Colonic mucosa (tissue), 4 donors: ENCODE data around the gene TMEM273. TPM values are rescaled to one million over a fixed set of nuclear protein-coding genes. Genes with fewer than 3 reads are reported as not detected.

Experiments used
- DNase-seq: peaks from one replicate; pipeline ENCODE4 v3.0.0-alpha.2; 2020
- H3K27ac ChIP-seq: fragments of 200-600 bp; one replicate; pipeline ENCODE4 v1.8.0; 2021
- H3K27me3 ChIP-seq: fragments of 200-600 bp; one replicate; pipeline ENCODE4 v1.8.0; 2021
- H3K36me3 ChIP-seq: fragments of 200-600 bp; one replicate; pipeline ENCODE4 v1.8.0; 2021
- H3K4me1 ChIP-seq: fragments of 200-600 bp; one replicate; pipeline ENCODE4 v1.8.0; 2021; ENCODE audit warnings: mild to moderate bottlenecking
- H3K4me3 ChIP-seq: fragments of 200-600 bp; one replicate; pipeline ENCODE4 v1.8.0; 2021
- H3K9ac ChIP-seq, 2 donors: one replicate each; pipeline ENCODE4 v1.7.0; 2013; ENCODE audit warnings: control low read depth in 2 of 2, low read depth in 2 of 2, low read length in 2 of 2
- H3K9me3 ChIP-seq: fragments of 200-600 bp; one replicate; pipeline ENCODE4 v1.8.0; 2021
- intact Hi-C: fragments of 100-400 bp; cut with DNase I; formaldehyde crosslinking; loops from one replicate; pipeline ENCODE4 v1.14.1; 2022
- total RNA-seq, 2 donors: library from RNA; stranded (reverse); fragmentation: NEBNext Ultra II Directional in 1 of 2; extraction: Animal tissue kit (Norgen Biotek cat#: 25700) in 1 of 2; gene quantifications; one replicate each; pipeline ENCODE4 v1.2.1, GENCODE V29; 2021
- TF ChIP-seq, protein P1 (sequence below): fragments of 200-600 bp; IDR thresholded peaks from one replicate; pipeline ENCODE4 v1.8.0; 2022; ENCODE audit warnings: antibody characterized with exemption, mild to moderate bottlenecking
- donor health status: healthy.
- donor health status: DM: no; HTN: no; CAD: no.
- donor health status: DM: no; HTN: no; CAD: no.

TMEM273 gene, protein sequence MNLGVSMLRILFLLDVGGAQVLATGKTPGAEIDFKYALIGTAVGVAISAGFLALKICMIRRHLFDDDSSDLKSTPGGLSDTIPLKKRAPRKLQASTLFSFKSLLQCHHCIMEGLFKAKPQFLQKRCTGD
- 1 to 10 TPM; 3.4 to 5.1 TPM for total RNA-seq

DNA sequence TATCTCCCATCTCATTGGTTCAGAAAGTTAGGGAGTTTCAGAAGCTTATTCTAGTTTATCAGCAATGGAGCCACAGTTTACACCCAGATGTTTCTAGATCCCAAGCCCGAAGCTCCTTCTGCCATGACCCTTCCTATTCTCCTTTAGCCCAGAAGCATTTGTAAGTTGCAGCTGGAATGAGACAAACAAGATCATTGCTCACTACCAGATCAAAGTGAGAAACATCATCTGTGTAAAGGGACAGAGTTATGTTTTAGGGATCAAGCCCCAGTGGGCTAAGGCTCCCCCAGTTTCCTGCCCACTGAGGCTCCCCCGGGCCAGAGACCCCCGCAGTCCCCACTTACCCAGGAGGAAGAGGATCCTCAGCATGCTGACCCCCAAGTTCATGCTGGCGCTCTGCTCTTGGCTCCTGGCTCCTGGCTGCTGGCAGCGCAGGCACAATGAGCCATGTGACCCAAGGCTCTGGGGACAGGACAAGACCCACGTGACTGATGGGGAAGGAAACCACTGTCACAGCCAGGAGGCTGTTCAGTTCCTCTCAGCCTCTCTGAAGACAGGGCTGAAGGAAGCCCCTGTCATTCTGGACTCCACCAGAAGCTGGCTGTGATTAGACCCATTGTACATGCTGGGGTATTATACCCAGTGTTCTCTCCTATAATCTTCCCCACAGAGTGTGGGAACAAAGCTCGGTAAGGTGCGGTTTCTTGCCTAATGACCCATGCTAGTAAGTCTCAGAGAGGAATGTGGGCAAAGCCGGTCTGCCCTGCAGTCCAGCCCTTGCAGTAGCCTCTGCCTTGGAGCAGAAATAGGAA, at the start of gene TMEM273:
TMEM273 (minus strand) TSS at position 442 of the 812 bp plus-strand sequence; CDS start at position 387, 55 bp downstream.
- H3K4me3 ChIP-seq: peak within 1 kb of the TSS; percentile 11
- intact Hi-C loops: no loop called here
- H3K36me3 ChIP-seq: no peaks in the 10 kb centered on the region
- H3K4me1 ChIP-seq: no peaks in the 10 kb centered on the region
- no peaks in the 10 kb centered on the region for H3K9me3 ChIP-seq
- TF ChIP-seq, protein P1, sequence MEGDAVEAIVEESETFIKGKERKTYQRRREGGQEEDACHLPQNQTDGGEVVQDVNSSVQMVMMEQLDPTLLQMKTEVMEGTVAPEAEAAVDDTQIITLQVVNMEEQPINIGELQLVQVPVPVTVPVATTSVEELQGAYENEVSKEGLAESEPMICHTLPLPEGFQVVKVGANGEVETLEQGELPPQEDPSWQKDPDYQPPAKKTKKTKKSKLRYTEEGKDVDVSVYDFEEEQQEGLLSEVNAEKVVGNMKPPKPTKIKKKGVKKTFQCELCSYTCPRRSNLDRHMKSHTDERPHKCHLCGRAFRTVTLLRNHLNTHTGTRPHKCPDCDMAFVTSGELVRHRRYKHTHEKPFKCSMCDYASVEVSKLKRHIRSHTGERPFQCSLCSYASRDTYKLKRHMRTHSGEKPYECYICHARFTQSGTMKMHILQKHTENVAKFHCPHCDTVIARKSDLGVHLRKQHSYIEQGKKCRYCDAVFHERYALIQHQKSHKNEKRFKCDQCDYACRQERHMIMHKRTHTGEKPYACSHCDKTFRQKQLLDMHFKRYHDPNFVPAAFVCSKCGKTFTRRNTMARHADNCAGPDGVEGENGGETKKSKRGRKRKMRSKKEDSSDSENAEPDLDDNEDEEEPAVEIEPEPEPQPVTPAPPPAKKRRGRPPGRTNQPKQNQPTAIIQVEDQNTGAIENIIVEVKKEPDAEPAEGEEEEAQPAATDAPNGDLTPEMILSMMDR: no peak
- DNase-seq: peak; percentile 59
- peak within 1 kb of the TSS; percentile 52 to 64 for H3K9ac ChIP-seq
- no peaks in the 10 kb centered on the region for H3K27me3 ChIP-seq
- peak within 1 kb of the TSS; percentile 60 for H3K27ac ChIP-seq

DNA sequence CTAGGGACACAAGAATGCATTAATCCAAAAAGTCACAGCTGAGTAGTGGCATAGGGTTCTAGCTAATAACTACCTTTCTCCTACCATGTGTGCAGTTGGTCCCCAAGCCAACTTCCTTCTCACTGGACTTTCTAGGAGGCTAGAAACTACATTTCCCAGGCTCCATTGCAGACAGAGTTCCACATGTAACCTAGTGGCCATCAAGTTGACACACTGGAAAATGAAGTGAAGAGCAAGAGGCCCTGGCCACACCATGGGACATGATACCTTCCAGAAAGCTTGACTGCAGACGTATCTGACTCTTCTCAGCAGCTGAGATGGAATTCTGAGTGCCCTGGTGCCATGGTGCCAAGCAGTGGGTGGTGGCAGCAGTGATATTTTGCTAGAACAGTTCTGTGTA, 49.8 kb upstream of the TMEM273 start:
- intact Hi-C loops: no loop called here
- H3K9me3 ChIP-seq: no peaks in the 10 kb centered on the region
- no peak overlapping the region for H3K9ac ChIP-seq
- TF ChIP-seq, protein P1: no peak
- no peaks in the 10 kb centered on the region for H3K27me3 ChIP-seq
- no peak overlapping the region for H3K4me3 ChIP-seq
- DNase-seq: no peak
- H3K4me1 ChIP-seq: no peaks in the 10 kb centered on the region
- no peaks in the 10 kb centered on the region for H3K36me3 ChIP-seq
- H3K27ac ChIP-seq: no peak overlapping the region

DNA sequence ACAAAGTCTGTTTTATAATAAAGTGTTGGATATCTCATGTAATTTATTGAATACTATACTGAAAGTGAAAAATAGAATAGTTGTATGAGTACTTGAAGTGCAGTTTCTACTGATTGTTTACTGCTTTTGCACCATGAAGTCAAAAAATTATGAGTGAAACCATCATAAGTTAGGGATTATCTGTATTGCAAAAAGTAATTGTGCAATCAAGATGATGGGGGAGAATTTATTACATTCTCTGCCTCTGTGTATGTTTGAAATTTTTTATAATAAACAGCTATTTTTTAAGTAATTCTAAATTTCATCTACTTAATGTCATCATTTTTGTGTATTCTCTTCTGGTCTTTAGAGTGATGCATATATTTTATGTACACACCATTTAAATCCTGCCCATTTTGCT, 47.2 kb upstream of the TMEM273 start:
- H3K4me1 ChIP-seq: no peaks in the 10 kb centered on the region
- no peak overlapping the region for H3K9ac ChIP-seq
- intact Hi-C loops: no loop called here
- no peaks in the 10 kb centered on the region for H3K9me3 ChIP-seq
- no peaks in the 10 kb centered on the region for H3K36me3 ChIP-seq
- H3K27me3 ChIP-seq: no peaks in the 10 kb centered on the region
- no peak overlapping the region for H3K4me3 ChIP-seq
- H3K27ac ChIP-seq: no peak overlapping the region
- TF ChIP-seq, protein P1: no peak
- no peak for DNase-seq

DNA sequence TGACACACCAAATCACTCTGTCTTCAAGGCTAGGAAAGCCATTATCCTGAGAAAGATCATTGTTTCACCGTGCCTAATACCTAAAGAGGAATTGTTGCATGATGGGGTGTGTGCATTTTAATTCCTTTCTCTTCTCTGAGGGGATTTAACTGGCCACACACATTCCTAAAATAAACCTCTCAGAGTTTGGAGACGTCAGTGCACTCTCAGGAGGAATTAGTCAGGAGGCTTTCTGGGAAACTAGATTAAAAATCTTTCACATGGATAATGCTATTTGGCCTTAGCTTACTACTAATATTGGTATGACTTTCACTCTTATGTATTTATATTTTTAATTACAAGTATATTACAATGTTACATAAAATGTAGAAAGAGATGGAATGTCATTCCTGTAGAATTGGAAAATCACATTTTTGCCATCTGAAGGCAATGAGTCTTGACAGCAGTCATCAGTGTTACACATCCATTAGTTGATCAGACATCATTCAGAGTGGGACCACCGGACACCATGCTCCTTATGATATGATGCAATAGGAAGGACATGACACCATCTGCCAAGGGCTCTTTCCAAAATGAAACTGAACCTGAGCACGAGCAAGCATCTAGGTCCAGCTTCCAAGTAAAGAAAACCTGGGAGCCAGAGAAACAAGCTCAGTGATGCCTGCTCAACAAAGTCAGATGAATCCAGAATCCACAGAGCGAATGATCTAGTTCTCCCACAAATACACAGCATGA, 43.1 kb upstream of the TMEM273 start:
- Histone ChIP-seq H3K4me1 (no peaks in the 10 kb centered on the region), H3K4me3 (no peak overlapping the region), H3K9ac (no peak overlapping the region), H3K27ac (no peak overlapping the region), H3K9me3 (no peaks in the 10 kb centered on the region), H3K27me3 (no peaks in the 10 kb centered on the region), H3K36me3 (no peaks in the 10 kb centered on the region)
- no peak for DNase-seq
- intact Hi-C loops: no loop called here
- TF ChIP-seq, protein P1: no peak

DNA sequence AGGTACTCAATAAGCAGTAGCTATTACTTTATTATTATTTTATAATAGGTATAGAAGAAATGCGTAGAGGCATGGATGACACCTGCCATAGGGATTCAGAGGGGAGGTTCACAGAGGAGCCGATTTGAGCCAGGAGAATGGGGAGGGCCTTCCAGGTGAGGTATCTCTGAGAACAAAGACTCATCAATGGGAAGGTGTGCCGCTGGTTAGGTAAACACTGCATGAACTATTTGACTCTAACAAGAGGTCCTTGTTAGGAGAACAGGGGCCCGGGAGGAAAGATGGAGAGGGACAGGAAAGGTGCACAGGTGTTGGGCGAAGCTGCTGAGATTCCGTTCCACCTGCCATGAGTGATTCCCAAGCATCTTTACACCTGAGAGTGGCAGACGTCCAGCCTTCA, 41.8 kb upstream of the TMEM273 start:
- Histone ChIP-seq H3K9me3 (no peaks in the 10 kb centered on the region), H3K27ac (no peak overlapping the region), H3K9ac (no peak overlapping the region), H3K36me3 (no peaks in the 10 kb centered on the region), H3K4me1 (no peaks in the 10 kb centered on the region), H3K4me3 (no peak overlapping the region), H3K27me3 (no peaks in the 10 kb centered on the region)
- intact Hi-C loops: no loop called here
- TF ChIP-seq, protein P1: no peak
- no peak for DNase-seq
